ENCODE results near the gene ALKBH3.

Gene ALKBH3

DNA sequence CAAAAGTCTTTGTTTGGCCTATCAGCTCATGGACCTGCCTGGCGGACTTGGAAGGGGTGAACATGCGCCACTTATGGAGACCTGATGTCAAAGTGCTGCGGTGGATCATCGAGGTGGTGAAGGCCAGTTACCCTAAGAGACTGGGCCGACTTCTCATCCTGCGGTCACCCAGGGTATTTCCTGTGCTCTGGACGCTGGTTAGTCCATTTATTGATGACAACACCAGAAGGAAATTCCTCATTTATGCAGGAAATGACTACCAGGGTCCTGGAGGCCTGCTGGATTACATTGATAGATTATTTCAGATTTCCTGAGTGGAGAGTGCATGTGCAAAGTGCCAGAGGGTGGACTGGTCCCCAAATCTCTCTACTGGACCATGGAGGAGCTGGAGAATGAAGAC, 17.9 kb downstream of the ALKBH3 start:
- no peak for DNase-seq

DNA sequence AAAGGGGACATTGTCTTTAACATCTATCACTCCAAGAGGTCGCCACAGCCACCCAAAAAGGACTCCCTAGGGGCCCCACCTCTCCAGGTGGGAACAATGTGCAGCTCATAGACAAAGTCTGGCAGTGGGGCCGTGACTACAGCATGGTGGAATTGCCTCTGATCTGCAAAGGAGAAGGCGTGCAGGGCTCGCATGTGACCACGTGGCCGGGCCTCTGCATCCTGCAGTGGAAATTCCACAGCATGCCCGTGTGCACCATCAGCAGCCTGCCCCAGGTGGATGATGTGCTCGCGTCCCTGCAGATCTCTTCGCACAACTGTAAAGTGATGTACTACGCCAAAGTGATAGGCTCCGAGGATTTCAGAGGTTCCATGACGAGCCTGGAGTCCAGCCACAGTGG, 18.5 kb downstream of the ALKBH3 start:
- DNase-seq, result no peak

DNA sequence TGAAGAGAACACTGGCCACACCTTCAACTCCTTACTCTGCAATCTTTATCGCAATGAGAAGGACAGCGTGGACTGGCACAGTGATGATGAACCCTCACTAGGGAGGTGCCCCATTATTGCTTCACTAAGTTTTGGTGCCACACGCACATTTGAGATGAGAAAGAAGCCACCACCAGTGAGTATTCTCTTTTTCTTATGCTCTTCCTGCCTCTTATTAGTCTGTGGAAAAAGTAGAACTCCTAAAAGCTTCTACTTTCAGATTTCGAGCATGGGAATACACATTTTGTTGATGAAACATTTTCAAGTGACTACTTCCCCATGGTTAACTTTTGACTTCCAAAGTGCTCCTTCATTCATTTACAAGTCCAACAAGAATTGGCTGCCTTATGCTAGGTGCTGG, 20.9 kb downstream of the ALKBH3 start:
- no peak for DNase-seq

DNA sequence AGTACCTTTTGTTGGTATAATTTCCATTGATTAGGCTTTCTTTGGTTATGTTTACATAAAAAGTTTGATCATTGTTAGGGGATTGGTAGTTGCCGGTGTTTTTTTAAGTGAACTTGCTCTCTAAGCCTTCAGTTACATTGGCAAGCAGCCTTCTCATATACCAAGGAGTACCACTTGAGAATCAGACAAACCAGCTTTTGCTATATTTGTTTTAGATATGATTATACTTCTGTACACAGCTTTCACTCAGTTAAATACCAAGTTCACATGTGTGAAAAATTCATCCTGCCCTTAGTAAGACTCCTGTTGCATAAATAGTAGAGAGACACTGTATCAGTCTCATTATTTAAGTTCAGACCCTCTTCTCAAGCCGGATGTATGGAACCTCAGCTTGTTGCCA, 22.4 kb downstream of the ALKBH3 start:
- no peak for DNase-seq

DNA sequence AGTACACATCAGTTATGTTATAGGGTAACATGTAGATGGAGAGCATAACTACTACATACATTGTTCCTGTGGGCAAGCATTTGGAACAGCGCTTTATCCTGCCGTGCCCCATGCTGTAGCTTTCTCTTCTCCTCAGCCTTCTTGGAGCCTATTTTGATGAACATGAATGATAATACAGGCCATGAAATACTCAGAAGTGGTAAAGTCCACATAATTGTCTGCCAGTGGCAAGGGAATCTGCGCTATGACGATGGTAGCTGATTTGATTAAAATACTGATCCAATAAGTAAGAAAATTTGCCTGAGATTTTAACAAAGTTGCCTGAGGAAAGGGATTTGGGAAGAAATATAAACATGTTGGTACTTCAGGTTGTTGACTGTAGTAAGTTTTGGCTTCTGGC, 23.3 kb downstream of the ALKBH3 start:
- DNase-seq, result no peak

DNA sequence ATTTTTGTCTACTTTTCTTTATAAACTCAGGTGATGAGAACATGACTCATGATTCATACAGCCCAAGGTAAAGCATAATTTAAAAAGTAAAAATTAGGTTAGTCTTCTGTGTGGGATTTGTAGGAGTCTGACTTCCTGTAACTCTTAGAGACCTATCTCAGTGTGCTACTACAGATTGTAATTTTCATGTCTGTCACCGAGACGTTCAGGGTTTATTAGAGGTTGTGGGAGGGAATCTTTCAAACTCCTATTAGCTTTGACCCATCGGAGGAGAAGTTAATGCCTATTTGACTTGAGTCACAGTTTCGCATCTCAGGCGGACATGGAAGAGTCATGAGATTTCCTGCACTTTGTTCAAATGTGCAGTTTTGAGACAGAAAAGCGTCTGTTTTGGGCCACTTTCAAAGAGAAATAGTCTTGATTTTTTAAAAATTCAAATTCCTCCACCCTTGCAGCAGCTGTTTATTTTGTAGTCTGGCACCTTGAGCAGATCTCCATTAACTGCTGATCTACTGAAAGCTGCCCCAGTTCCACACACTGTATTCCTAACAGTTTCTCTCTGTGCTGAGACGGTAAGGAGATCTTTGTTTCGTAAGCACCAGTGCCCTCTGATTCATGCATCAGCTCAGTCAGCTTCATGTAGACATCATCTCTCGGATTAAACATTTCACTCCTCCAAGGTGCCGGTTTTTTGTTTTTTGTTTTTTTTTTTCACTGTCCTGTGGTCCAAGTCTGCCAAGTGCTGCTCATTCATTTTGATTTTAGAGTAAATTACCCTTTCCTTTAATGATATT, 24.3 kb downstream of the ALKBH3 start:
- no peak for DNase-seq

DNA sequence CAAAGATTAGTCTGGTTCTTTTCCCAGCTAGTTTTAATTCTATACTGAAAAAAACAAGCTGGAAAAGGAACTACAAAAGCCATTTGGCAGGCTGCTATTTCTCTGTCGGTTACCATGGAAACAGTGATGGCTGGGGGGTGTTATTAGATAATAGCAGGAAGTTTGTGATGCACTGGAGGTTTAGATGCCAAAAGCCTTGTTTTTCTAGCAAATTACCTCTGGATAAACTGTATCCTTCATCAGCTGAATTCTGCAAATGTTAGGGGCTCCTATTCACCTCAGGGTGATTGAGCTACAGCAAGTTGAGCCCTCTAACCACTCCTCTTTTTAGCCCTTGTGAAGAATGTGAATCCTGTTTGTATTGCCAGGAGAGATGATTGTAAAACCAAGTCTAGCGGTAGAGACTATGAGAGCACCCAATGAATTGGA, 25.2 kb downstream of the ALKBH3 start:
- DNase-seq, result no peak

DNA sequence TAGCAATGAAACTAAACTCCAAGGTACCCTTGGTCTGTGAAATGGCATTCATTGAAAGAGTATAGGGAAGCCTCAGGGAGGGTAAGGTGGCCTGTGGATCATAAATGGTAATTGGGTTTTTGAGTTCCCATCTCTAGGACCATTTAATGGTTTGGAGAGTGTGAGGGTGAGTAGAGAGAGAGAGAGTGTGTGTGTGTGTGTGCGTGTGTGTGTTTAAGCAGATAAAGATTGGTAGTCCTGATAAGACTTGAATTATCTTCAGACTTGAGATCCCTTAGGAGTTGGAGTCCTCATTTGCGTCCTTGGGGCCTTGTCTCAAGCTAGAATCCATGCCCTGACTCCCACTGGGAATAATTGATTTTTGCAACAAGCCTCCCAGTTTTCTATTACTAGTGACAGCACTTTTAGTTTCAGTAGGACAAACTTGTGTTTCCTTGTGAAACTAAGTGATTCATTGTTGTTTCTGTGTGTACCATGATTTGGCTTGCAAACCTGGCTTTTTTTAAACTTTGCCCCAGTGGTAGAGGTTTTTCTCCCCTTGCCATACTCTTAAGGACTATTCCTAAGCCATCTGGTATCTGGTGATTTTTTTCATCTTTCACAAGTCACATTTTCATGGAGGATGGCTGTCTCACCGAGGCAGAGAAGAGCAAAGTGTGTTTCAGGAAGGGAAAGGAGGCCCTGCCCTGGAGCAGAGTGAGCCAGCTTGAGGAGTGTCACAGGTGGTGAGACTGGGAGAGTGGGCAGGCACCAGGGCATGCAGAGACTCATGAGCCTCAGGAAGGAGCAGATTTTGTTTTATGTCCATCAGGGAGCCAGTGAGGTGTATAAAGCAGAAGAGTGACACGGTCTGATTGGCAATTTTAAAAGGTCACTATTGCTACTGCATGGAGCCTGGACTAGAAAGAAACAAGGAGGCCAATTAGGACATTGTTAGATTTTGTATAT, 26.7 kb downstream of the ALKBH3 start:
- no peak for DNase-seq

DNA sequence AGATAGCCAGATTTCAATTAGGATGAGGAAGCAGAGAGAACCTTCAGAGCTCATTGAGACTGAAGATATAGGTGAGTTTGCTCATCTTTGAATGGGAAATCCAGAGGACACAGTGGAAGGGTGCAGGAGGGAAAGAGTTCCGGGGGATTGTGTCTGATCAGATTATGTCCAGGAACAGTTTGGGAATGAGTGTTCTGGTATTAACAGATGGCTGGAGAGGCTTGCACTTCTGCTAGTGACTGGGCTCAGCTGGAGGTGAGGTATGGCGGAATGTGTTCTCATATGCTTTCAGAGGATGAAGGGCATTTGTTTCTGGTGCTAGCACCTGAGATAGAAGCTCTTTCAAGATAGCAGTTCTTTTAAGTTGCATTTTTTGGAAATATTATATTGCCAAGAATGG, 27.6 kb downstream of the ALKBH3 start:
- no peak for DNase-seq

DNA sequence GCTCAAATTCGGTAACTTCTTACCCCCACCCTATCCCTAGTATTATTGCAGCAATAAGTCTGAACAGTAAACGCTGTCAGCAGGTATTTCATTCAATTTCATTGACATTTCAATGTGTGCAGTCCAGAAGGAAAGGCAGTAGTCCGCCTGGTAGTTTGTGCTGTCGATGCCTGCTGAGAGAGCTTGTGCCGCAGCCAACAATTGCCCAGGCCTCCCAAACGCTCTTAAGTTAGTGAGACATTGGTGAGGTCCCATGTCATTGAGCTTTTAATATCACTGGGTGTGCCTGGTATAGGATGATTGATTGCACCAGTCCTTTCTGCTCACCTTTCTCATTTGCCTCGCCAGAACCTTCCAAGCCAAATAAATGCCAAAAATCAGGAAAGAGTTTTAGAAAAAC, 28.1 kb downstream of the ALKBH3 start:
- no peak for DNase-seq

DNA sequence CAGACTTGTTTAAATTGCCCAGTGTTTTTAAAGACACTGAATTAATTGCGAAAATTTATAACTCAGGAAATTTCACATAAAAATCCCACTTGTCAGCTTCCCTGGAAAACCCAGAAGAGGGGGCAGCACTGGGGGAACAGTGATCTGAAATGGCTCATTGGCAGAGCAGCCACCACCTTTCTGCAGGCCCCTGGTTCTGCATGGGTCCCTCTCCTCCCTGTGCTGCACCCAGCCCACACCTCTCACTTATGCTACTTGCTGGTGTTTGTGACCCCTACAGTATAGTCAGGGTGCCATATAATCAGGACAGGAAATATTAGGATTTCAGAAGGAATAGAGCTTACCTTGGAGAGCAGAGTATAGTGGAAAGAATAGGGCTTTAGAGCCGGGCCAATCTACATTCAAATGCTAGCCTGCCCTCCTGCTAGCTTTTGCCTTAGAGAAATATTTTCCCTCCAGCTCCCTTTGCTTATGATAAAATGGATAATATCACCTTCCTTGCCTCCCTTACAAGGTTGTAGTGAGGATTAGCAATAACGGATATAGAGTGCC, 33.3 kb downstream of the ALKBH3 start:
- DNase-seq, result no peak

DNA sequence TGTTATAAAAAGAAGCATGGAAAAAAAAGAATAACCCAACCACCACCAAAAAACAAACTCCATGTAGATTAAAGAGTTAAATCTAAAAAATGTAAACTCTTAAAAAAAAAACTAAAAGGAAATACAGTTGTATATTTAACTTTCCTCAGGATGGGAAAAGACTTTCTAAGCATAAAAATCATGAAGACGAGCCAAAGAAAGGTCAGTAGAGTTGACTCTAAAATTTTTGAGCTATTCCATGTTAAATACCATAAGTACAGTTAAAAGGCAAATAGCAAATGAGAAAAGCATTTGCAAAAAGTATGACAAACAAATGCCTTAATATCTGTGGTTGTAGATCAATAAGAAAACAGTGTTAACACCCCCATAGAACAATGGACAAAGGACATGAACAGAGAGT, 33.8 kb downstream of the ALKBH3 start:
- DNase-seq, result no peak

DNA sequence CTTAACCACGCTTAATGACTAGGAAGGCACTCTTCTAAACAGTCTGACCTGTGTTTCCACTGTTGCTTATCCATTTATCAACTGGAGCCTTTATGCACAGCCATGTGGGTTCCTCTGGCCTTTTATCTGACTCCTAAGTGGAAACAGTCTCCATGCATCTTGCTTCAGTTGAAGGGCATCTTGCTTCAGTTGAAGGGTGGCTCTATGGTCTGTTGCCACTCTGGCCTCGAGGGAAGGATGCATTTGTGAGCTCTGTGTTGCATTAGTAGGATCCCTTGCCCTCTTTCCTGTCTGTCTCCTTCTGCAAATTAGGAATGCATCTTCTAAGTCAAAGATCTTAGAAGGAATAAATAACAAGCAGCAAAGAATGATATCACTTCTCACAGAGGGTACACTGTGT, 36.0 kb downstream of the ALKBH3 start:
- no peak for DNase-seq

DNA sequence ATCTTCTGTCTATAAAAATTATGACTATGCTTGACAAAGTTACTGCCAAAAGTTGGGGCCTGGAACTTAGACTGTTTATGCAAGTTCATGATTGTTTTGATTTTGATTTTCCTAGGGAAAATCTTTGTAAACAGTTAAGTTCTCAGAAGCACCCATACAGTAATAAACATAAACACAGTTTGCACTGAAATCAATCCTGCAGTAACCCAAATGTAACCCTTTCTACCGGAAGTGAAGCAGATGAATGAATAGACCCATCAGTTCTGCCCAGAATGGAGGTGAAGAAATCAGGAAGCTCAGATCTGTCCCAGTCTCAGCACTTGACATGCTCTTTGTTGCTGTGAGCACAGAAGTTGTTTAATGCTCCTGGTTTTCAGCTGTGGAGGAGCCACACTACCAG, 37.2 kb downstream of the ALKBH3 start:
- no peak for DNase-seq

DNA sequence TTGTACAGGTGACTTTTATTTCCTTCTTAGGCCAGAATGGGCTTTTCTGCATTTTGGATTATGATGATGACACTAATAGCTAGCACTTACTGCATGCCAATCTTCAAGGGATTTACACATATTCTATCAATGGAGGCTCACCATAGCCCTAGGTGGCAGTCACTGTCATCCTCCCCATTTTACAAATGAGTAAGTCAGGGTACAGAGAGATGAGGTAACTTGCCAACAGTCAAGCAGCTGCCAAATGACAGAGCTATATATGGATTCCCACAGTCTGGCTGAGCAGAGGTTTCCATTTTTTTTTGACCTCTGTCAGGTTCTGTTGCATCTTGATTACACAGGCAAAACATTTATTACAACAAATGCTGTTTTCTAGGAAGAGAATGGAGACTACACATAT, 38.0 kb downstream of the ALKBH3 start:
- DNase-seq, result no peak

DNA sequence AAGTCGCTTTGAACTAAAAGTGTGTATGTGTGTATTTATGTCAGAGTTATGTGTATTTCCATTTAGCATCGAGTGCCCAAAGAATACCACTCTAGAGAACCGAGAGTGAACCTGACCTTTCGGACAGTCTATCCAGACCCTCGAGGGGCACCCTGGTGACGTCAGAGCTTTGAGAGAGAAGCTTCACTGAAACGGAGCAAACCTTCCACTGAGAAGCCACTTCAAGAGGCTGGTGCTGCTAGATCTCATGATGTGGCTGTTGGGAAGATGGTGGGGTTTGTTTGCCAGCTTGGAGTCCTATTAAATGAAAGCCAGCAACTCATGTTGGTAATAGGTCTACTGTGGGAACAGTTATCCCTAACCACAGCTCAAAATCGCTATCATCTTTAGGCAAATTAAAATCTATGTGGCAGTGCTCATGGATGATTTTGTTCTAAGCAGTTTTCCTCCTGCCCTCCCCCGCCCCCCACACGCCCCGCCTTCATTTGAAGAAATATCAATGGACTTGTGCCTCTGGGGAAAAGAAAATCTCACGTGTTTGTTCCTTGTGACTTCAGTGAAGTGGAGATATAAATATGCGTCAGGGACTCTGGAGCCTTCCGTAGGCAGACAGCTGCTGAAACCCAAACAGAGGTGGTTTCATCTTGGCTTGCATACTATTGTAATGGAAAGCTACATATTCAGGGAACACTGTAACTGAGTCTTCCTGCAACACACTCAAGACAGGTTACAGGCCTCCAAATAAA, 39.4 kb downstream of the ALKBH3 start:
- no peak for DNase-seq

DNA sequence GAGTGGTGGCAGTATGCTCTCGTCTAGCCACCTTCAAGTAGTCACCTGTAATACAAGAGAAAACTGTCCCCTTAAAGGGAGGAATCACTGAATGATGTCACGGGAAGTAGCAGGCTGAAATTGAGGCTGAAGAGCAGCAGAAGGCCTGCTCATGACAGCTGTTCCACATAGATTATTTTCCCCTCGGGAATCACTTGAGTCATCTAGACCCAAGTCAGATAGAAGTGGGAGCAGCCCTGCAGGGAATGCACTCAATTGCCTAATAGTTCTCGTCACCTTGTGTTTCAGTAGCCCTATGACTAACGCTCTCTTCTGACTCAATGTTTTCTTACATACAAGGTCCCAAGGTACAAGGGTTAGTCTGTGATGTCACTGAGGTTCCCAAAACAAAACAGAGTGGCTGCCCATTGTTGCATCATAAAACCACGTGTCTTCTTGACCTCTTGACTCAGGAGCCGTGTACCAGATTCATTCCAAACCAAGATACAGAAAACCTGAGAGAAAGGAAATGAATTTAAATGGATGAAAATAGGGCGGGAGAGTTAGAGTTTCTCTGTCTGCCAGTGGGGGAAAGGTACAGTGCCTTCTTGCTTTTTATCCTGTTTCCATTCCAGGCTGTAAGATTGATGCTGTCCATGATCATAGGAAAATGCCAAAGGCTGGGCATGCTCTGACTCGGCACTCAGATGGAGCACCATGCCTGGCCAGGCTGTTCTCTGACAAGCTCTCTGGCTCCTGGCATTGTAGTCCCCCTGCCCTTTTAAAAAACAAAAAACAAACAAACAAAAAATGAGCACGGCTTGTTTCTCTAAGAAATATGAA, 40.2 kb downstream of the ALKBH3 start:
- DNase-seq, result peak; percentile 99

DNA sequence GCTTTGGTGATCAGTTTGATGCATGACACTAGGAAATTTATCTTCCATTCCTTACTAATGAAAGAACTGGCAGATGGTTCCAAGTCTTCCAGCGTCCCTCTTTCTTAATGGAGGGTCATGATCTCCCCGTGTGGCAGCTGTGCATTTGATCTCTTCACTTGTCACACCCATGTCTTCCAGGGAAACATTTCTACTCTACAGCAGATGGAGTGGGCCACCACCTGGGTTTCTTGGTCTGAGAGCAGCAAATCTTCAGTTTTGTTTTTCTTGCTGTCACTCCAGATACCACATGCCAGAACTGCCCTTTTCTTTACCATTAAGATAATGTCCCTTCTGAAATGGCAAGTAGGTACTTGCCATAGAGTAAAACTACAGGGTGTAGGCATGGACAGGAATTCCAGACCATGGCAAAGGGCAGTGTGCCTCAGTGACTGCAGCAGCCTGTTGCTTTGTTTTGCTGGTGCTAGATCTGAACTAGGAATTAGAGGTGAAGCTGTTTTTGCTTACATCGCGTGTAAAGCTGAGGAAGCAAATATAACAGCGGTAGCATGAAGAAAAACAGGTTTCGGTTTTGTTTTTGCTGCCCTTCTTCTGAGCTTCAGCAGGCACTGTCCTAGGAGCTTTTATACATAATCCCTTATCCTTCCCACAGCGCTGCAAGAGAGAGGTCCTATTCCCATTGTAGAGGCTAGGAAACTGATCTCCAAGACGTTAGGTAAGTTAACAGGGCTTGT, 41.1 kb downstream of the ALKBH3 start:
- no peak for DNase-seq

DNA sequence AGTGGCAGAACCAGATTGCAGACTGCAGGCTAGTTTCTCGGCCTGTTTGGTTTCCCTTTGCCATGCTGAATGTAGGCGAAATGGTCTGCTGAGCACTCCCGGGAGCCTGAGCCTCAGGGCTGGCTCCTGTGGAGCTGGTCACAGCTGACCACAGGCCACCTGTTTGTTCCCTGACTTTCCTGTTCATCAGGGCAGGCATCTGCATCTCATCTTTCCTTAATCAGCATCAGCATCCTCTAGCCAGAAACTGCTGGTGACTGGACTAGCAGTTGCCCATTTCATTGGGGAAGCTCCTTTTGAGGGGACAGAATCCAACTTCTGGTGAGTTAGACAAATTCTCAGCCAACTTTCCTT, 41.6 kb downstream of the ALKBH3 start:
- no peak for DNase-seq

DNA sequence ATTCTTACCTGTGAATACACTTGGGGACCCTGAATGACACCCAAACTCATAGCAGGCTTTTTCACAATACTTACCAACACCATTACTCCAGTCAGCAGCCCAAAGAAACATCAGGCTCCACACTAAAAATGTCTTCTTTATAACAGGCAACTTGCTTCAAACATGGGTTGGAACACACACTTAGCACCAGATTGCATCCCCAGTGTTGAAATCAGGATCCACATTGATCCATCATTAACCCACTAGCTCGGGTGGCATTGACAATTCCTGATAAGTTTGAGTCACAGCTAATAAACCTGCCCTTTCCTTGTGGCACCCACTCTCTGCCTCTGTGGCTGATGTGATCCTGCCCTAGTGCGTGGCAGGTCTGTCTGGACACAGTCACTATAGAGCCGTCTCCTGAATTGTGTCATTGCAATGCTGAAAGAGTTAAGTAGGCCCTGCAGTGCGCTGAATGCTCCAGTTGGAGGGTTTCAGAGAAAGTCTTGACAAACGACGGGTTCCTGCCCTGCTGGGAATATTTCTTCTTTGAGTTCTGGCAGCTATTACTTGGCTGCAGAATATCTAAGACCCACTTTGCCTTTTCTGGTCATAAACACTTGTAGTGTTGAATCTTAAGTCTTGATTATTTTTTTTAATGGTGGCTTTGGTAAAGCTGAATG, 42.2 kb downstream of the ALKBH3 start:
- no peak for DNase-seq
